CD4-positive, alpha-beta T cell treated with Interleukin-4 for 1 hour (primary cell): Measurements from ENCODE around the gene HCN4.

Source experiments
- DNase-seq, 2 donors: peaks; one replicate each; pipeline ENCODE4 v3.0.0-alpha.2; 2020 to 2022

The HCN4 gene

DNA sequence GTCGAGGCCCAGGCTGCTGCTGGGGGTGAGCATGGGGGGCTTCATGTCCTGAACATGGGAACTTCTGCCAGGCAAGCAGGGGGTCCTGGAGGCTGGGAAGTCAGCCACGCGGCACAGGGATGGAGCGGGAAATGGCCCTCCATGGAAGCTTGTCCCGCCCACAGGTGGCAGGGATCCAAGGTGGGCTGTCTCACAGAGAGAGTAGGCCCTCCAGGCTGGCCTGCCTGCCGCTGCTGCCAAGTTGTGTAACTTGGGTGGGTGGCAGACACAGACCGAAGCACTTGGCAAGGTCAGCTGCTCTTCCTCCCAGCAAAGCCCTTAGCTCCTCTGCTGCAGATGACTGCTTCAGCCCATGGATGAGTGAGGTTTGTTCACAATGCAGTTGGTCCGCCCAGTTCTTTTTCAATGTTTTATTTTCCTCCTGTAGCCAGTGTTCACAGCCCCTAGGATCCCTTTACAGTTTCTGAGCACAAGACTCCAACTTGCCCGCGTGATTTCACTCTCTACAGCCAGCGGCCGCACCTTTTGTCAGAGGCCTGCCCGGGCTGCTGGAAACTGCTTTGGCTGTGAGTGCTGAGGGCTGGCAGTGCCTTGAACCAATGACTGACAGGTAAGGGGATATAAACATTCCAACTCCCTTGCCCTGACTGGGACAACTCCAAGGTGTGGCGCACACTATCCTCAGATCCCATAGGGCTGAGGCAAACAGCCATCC, 26.7 kb downstream of the HCN4 start:
- DNase-seq: no peak

DNA sequence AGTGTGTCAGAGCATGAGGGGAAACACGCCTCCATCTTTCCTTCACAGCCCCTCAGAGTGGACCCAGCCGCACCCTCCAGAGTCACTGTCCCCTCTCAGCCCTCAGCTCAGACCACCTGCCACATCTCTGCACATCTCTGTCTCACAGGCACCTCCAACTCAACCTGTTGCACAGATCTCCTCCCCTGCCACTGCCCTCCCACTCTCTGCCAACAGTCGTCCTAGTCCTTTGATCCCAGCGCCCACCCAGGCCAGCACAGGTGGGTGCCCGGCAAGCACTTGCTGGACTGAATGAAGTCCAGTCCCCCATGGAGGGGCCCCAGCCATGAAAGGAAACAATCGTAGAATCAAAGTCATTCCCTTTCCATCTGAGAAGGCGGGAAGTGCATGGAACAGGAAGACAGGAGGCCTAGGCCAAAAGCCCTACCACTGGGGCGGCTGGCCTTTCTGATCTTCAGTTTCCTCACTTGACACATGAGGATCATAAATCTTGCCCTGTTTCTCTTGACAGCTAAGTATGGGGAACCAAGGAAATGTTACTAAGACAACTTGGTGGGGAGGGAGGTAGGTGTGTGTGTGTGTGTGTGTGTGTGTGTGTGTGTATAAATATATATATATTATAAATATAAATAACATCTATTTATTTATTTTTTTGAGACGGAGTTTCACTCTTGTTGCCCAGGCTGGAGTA, 28.1 kb downstream of the HCN4 start:
- no peak for DNase-seq

DNA sequence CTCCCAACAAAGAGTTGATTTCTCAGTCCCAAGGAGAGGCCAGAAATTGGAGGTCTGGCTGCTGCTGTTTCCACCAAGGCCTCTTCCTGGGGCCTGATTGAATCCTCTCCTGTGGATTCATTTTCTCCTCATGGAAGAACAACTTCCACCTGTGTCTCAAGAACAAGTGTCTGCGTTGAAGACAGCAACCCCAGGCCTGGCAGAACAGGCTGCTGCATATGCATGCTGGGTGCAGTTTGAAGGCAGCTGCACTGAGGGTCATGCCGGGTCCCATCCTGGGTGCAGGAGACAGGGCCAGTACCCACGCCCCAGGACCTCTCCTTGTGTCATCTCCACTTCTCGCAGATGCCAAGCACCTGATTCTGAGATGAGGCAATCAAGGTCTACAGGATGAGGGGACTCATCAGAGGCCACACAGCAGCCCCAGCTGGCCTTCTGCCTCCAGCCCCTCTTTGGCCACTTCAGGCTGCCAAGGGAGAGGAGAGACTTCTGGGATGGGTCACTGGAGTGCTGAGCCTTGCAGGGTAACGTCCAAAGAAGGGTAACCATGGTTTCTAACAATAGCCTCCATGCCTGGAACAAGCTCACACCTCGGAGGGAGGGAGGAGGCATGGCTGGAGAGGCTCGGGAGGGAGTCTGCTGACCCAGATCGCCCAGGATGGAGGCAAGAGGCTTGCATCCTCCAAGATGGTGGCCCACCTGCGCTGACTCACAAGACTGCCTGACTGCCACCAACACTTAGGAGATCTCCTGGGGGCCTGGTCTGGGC, 30.0 kb downstream of the HCN4 start:
- no peak for DNase-seq

DNA sequence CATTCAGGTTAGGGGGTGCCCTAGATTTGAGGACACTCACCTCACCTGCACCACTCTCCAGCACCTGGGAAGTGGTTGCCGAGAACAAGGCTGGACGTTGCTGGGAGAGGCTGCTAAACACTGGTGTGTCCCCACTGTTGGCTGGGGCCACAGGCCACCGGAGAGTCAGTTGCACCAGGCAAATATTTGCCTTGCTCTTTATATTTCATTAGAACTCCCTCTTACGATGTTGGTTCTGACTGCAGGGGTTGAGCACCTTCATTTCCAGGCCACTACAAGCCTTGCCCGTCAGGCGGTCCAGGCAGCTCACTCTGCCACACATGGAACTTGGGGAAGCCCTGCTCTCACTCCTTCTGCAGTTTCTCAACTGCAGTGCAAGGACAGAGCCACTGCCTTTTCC, 30.7 kb downstream of the HCN4 start:
- no peak for DNase-seq

DNA sequence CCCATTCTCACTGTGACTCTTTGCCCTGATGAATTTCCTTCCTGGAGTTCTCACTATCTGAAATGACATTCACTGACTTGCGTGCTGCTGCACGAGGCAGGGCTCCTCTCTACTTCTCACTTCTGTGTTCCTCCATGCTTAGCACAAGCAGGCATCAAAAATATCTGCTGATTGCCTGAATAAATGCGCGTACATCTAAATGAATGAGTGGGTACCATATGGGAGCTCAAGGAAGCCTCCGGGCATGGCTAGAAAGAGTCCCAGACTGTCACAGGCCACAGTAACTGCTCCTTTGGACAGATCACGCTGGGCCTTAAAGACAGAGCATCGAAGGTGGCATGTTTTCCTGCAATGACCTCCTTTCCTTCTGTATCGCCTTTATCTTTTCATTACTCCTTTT, 31.6 kb downstream of the HCN4 start:
- no peak for DNase-seq

DNA sequence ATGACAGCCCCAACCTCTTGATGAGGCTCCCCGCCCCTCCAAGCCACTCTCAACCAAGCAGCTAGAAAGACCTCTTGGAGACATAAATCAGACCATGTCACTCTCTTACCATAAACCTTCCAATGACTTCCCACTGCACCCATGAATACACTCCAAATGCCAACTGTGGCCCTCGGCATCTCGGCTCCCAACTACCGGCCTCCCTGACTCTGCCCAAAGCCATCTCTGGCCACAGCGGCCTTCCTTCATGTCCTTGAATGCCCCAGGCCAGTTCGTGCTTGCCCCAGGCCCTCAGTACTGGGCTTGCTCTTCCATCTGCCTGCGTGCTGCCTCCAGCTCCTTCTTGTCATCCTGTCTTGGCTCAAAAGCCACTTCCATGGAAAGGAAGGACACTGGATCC, 32.0 kb downstream of the HCN4 start:
- DNase-seq: no peak

DNA sequence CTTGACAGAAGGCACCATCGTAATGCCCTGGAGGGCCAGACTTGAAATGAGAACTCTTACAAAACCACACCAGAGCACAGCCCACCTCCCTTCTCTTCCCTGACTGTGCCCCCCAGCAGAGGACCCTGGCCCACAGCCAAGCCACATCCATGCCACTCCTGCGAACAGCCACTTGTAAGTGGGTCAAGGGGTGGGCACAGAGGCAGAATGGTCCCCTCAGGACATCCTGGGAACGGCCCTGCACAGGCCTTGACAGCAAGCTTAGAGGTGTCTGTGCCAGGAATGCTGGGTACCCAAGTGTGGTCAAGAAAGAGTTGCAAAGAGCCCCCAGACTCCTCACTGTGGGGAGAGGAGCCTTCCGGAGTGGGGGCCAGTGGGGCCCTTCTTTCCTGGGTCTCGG, 33.3 kb downstream of the HCN4 start:
- DNase-seq: no peak

DNA sequence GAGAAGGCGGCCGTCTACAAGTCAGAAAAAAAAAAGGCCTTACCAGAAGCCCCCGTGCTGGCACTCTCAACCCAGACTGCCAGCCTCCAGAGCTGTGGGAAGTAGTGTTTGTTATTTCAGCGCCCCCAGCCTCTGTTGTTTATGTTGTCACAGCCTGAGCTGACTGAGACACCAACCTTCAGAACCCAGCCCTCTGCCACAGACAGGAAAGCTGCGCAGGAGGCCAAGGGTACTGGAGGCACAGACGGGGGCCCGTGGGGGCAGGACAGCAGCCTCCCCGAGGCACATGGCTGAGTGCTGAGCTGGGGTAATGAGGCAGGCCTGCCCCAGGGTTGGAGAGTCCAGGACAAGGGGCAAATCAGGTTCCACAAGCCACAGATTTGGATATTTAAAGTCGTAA, 33.7 kb downstream of the HCN4 start:
- DNase-seq: no peak

DNA sequence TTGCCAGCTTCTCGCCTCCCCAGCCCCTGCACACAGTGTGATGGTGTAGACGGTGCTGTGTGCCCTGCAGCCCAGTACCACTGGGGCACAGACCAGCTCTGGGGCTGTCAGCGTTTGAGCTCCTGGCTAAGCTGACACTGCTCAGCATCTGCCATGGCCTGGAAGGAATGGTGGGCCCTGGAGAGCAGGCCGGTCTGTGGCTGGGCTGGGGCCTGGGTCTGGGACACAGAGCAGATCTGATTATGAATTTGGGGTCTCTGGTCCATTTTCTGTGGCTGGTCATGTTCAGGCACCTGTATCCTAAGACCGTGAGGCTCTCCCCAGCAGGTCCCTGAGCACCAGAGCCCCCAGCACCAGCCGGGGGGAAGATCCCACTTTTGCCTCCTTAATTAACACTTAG, 34.7 kb downstream of the HCN4 start:
- DNase-seq: no peak

DNA sequence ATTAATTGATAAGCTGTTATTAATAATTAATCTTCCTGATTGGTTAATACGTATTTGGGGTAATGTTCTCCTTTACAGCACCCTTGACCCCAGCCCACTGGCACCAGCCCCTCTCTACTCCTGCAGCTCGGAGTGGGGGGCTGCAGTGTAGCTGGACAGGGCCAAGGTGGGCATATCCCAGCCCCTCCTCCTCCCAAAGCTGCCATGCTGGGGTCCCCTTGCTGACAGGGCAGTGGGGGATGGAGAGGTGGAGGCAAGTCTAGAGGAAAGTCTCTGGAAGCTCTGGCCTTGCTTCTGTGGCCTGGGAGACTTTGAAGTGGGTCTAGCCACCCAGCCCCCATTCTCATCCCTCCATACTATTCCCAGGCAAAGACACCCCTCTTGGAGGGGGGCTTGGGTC, 35.8 kb downstream of the HCN4 start:
- DNase-seq: no peak

DNA sequence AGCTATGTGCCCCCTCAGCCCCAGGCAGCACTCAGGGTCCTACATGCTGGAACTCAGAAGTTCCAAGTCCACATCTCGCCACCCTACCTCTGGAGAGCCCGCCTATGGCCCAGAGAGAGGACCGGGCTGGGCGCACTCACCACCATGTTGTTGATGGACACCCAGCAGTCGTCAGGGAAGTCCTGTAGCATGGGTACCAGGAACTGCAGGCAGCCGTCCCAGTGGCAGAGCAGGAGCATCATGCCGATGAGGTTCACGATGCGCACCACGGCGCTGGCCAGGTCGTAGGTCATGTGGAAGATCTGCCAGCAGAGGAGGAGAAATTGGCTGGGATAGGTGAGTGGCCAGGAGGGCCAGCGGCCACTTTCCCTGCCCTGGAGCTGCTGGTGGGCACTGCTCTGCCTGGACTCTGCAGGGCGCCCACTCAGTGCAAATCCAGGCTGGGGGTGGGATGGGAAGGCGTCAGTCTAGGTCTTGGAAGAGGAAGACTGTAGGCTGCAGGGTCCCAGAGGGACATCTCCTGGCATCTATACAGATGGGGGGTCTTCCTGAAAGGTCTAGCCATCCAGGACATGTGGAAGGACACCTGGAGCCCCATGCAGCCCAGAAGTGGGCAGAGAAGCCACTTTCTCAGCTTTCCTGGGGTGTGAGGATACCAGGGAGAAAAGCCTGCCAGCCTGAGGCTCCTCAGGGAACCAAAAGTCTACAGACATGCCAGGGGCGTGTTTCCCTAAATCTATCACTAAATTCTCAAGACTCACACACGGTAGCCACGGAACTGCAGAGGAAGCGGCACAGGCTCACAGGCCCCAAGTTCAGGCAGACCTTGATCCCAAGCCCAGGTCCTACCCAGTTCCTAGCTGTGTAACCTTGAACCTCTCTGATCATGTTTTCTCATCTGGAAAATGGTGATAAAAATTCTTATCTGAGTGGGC, 36.5 kb downstream of the HCN4 start:
- no peak for DNase-seq

DNA sequence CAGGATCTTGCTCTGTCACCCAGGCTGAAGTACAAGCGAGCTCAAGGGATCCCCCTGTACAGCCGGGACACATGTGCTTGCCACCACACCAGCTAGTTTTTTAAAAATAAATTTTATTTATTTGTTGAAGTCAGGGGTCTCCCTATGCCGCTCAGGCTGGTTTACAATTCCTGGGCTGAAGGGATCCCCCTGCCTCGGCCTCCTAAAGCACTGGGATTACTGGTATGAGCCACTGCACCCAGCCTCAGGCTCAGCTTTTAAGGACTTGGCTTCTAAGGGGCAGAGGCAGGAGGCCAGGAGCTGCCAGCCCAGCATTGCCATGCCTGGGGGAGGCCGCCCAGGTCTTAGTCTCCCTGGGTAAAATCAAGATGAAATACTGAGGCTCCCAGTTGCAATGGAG, 37.3 kb downstream of the HCN4 start:
- DNase-seq: no peak

DNA sequence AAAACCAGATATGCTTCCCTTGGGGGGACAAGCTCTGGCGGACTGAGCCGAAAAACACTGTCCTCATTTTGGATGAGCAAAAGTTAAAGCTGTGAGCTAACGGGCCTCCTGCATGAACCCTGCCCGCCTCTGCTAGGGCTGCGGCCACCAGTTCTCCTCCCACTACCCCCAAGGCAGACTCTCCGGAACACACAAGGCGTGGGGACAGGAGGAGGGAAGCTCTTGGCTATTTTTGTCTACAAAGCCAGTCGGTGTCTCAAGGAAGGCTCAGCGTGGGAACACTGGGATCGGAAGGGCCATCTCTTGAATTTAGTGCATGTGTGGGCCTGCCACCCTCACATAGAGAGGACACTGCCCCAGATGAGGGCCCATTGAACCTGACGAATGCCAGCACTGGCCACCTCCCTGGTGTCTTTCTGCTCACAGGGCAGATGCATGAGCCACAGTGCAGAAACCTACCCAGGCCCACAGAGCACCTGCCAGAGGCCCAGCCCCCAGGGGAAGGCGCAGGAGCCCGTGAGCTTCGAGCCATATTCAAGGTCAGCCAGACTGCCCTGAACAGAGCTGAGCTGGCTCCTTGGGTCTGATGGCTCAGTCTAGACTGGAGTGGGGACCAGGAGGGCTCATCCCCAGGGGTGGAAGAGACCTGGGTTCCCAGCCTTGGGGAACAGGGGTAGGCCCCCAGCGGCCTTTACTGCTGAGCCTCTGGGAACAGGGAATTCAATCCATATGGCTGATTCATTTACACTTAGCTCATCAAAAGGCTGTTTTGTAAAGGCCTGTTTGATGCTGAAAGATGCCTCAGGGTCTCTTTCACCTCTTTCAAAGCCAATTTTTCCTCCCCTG, 38.3 kb downstream of the HCN4 start:
- no peak for DNase-seq

DNA sequence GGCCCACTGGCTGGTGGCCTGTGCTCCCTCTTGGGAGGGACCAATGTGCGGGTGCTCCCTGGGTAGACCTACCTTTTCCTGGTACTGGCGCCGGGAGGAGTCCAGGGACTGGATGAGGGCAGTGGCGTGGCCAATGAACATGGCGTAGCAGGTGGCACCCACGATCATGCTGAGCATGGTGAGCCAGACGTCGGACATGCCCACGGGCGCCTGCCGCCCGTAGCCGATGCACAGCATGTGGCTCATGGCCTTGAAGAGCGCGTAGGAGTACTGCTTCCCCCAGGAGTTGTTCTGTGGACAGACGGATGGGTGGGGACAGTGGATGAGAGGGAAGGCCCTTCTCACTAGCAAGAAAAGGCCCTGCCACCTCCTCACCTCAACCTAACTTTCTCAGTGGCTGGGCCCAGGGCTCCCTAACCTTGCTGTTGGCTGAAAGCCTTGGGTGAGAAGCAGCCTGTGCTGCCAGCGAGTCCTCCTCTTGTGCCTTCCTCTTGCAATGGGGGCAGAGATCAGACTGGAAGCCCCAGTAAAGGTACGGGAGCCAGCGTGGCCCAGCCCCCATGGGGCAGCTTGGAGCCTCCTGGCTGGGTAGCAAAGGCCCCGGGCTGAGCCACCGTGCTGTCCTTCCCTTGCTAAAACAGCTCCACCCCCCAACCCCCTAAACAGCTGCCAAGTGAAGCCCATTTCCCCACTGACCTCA, 39.1 kb downstream of the HCN4 start:
- DNase-seq: no peak

DNA sequence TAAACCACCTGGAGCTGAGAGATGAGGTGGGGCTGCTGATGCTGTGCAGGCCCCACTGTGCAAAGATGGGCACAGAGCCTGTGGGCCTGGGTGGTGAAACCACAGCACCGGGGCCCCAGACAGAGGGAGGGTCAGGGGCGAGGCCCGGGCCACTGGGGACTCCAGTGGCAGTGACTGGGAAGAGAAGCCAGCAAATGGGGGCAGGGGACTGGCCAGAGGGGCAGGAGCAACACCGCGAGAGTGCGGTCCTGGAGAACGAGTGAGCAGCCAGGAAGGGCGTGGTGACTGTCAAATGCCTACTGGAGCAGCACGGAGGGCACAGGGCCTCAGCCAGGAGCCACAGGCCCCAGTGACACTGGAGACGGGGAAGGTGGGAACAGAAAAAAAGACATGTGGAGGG, 39.8 kb downstream of the HCN4 start:
- no peak for DNase-seq

DNA sequence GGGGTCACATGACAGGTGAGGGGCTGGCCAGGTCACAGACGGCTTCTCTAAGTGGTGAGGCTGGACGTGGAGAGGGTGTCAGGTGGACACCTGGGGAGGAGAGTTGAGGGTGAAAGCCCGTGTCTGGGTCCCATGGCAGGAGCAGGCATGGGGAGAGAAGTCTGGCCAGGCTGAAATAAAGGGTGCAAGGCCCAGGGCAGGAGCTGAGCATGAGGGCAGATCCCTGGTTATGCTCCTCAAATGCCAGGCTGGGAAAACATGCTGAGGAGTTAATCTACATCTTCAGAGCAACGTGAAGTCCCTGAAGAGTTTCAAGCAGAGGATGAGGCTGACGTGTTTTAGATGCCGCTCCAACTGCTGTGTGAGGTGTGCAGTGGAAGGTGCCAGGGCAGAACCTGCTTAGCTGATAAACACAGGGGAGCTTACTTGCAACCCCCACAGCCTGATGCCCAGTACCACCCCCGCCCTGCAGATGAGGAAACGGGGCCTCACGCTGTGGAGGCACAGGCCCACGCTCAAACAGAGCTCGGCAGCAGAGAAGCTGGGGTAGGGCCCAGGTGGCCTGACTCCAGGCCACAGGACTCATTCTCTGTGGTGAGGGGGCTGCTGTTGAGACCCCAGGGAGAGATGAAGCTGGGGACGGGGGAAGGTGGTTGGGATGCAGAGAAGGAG, 40.5 kb downstream of the HCN4 start:
- no peak for DNase-seq

DNA sequence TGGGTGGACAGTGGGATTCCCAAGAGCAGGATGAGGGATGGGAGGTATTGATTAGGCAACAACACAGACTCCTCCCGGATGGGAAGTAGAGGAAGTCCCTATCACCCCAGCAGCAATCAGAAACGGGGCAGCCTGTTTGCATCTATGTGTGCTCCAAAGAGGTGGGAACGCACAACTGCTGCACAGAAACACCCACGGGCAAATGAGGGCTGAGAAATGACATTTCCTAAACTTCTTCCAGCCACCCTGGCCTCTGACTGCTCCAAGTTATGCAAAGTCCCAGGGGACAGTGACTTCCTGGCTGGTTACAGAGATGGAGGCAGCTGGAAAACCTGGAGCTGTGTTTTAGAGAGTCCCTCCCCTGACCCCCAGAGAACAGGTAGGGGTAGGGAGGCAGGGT, 42.6 kb downstream of the HCN4 start:
- no peak for DNase-seq

DNA sequence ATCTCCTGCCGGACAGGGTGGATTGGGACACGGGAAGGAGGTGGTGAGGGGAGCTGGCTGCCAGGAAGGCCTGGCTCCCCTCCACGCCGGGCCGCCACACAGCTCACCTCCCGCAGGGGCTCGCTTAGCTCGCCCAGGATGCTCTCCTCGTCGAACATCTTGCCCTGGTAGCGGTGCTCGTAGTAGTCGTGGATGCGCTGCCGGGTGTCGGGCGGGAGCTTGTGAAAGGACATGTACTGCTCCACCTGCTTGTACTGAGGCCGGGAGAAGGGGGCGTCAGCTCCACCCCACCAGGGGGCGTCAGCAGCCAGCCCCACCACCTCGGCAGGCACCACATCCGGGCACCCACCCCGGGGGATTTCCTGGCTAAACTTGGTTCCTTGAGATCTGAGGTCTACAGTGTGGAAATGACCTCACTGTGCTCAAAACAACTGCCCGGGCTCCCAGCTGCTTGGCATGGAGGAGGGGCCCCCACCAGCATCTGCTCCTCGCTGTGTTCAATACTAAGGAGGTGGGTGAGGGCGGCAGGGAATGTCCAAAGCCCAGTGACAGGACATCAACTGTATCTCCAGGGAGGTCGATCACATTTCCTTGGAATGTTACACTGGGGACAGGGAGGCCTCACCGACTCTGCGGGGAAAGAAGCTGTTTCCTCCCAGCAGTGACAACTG, 43.4 kb downstream of the HCN4 start:
- DNase-seq: peak in 1 of 2 donors; percentile 4

DNA sequence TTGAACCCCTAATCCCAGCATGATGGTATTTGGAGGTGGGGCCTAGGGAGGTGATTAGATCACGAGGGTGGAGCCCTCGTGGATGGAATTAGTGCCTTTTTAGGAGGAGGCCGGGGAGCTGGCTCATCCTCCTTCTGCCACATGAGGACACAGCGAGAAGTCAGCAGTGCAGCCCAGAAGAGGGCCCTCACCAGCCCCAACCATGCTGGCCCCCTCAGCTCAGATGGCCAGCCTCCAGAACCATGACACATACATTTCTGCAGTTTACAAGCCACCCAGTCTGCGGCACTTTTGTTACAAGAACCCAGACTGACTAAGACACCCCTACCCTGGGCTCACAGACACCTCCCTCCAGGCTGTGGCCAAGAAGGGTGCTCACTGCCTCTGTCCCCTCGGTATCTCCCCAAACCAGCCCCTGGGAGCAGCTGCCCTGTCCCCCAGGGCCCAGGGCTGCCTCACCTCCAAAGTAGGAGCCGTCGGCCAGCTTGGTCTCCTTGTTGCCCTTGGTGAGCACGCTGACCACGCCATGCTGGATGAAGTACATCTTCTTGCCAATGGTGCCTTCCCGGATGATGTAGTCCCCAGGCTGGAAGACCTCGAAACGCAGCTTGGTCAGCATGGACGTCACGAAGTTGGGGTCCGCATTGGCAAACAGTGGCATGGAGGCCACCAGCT, 44.1 kb downstream of the HCN4 start:
- DNase-seq: no peak

DNA sequence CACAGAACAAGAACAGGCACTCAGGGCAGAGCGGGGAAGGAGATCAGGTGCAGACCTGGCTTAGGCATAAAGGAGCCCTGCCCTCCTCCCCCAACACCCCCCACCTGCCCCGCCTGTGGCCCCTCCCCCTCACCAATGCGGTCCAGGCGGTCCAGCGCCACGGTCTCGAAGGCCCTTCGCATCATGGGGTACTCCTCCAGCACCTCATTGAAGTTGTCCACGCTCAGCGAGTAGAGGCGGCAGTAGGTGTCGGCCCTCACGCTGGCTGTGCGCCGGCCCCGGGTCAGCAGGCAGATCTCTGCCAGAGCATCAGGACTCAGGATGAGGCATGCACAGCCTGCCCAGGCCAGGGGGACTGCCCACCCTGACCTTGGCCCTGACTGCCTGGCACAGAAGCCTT, 44.8 kb downstream of the HCN4 start:
- DNase-seq: no peak
